AG04449 (cell line): Measurements from ENCODE around the gene SMARCD3.

Source experiments
- CTCF ChIA-PET: fragments of 350-600 bp; formaldehyde crosslinking; extraction: SDS; loops from one replicate; lab custom pipeline; 2021; ENCODE audit warnings: antibody characterized with exemption; lab: Yijun Ruan, JAX
- POLR2A ChIA-PET: fragments of 400-600, 350-600 bp; formaldehyde crosslinking; extraction: SDS; loops from one replicate; lab custom pipeline; 2020; ENCODE audit warnings: antibody characterized with exemption, inconsistent platforms; lab: Yijun Ruan, JAX
- DNase-seq: peaks from one replicate; pipeline ENCODE4 v3.0.0-alpha.2; 2010; ENCODE audit warnings: low read depth, low spot score
- H3K4me3 ChIP-seq: 2 replicates; pipeline ENCODE4 v1.5.1; 2011; ENCODE audit warnings: low read depth, mild to moderate bottlenecking, control low read depth, low read length
- TF ChIP-seq, protein P1 (sequence below): IDR thresholded peaks from one replicate; pipeline ENCODE4 v1.5.1; 2011; ENCODE audit warnings: mild to moderate bottlenecking, moderate library complexity, low read length, control low read depth, inconsistent platforms; ENCODE audit not compliant: insufficient read depth; ENCODE audit errors: missing control alignments

Gene SMARCD3

DNA sequence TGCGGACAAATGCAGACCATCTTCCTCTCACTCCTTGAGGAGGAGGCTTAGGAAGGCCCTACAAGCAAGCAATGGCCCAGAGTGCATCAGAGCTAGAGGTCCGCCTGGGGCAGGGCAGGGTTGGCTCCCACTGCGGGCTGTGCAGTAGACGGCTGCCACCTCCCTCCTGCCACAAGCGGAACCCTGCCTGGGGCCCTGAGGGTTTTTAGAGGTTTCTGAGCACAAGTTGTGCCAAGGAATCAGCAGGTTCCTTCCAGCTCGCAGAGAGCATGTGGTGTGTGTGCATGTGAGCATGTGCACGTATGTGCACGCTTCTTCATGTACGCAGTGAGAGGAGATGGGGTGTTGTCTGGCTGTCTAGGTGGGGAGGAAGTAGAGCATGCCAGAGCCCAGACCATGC, 25.9 kb upstream of the SMARCD3 start:
- TF ChIP-seq, protein P1, sequence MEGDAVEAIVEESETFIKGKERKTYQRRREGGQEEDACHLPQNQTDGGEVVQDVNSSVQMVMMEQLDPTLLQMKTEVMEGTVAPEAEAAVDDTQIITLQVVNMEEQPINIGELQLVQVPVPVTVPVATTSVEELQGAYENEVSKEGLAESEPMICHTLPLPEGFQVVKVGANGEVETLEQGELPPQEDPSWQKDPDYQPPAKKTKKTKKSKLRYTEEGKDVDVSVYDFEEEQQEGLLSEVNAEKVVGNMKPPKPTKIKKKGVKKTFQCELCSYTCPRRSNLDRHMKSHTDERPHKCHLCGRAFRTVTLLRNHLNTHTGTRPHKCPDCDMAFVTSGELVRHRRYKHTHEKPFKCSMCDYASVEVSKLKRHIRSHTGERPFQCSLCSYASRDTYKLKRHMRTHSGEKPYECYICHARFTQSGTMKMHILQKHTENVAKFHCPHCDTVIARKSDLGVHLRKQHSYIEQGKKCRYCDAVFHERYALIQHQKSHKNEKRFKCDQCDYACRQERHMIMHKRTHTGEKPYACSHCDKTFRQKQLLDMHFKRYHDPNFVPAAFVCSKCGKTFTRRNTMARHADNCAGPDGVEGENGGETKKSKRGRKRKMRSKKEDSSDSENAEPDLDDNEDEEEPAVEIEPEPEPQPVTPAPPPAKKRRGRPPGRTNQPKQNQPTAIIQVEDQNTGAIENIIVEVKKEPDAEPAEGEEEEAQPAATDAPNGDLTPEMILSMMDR = no peak
- DNase-seq = no peak
- CTCF ChIA-PET = no interaction called here
- POLR2A ChIA-PET = no interaction called here
- H3K4me3 ChIP-seq = no peak overlapping the region

DNA sequence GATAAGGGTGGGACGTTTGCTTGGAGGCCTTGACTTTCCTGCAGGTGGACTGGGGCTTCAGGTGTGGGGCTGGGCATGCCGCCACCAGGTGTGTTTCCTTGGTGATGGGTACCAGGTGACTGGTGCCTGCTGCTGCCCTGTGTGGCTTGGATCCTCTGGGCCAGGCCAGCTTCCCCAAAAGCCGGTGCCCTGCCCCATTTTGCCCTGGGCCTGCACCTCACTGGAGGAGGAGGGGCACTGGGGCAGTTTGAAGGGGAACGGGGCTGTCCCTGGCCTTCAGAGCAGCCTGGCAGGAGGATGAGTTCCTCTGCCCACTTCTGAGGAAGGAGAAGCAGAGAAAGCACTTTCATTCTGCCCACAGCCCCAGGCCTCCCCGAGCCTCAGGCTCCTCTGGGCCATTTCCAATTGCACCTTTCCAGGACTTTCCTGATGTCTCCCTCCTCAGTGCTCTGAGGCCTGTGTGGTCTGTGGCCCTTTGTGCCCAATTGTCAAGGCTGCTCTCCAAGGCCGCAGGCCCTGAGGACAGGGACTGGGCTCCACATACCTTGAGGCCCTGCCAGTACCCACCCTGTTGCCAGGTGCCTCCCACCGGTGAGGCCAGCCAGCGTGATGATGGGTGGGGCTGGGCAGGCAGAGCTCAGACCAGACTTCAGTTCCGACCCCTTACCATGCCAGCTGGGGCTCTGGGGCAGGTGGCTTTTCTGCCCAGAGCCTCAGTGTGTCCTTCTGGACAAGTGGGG, 25.3 kb upstream of the SMARCD3 start:
- TF ChIP-seq, protein P1 = no peak
- no peak for DNase-seq
- H3K4me3 ChIP-seq = no peak overlapping the region
- CTCF ChIA-PET = no interaction called here
- POLR2A ChIA-PET = no interaction called here

DNA sequence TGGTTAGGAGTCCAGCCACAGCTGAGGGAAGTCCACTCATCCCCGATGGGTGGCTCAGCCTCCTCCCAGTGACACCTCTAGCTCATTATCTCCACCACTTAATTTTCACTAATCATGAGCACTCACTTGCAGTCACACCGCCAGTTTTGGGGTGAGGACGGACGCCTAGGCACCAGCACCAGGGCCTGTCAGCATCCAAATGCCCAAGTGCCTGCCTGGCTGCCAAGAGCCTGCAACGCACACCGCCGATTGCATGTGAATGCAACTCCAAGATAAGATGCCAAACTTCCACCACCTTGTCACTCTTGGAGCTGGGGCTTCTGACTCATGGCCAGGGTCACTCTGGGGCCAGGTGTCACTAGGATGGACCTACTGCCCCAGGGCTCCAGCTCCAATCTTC, 24.4 kb upstream of the SMARCD3 start:
- no peak for DNase-seq
- ChIA-PET POLR2A (interaction anchor here (0.7 kb wide), 1 partner anchor 23 kb away, joined by 3 read pairs; no protein-coding TSS in a partner anchor), CTCF (interaction anchor here (0.9 kb wide), 1 partner anchor 42 kb away, joined by 3 read pairs; no protein-coding TSS in a partner anchor)
- TF ChIP-seq, protein P1 = no peak
- H3K4me3 ChIP-seq = no peak overlapping the region

DNA sequence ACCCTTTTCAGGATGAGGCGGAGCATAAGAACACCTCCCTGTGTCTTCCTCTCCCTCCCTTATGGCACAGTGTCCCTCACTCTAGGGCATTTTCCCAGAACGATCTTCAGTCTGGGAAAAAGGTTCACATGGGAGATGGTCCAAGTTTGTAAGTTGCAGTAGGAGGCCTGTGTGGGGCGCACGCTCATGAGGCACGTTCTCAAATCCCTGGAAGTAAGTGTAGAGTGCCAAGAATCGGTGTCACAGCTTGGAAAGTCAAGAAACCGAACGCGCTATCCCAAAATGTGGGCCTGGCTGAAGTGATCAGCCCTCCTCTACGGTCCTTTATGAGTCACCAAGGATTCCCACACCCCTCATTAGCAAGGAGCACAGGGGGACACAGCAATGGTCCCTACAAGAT, 23.9 kb upstream of the SMARCD3 start:
- H3K4me3 ChIP-seq = no peak overlapping the region
- no peak for DNase-seq
- POLR2A ChIA-PET = no interaction called here
- TF ChIP-seq, protein P1 = no peak
- CTCF ChIA-PET = interaction anchor here (0.9 kb wide), 1 partner anchor 43 kb away, joined by 3 read pairs; no protein-coding TSS in a partner anchor

DNA sequence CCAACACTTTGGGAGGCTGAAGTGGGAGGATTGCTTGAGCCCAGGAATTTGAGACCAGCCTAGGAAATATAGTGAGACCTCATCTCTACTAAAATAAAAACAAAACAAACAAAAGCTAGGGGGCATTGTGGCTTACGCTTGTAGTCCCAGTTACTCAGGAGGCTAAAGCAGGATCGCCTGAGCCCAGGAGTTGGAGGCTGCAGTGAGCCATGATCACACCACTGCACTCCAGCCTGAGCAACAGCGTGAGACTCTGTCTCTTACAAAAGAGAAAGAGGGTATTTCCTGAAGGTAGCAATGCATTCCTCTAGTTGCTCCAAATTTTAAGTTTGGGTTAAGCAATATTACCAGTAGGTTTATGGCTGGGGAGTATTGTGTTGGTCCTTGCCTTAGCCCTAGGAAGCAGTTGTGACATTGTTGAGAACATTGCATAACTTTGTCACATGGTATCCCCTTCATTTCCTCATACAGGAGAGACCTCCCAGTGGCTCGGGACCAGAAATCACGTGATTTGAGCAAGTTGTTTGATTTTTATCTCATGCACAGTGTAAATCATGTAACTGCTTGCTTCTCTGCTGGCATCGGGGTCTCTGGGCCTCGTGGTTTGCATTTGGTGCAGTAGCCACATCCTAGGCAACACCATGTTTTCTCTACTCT, 23.3 kb upstream of the SMARCD3 start:
- DNase-seq = no peak
- ChIA-PET POLR2A (no interaction called here), CTCF (interaction anchor here (1.1 kb wide), 1 partner anchor 43 kb away, joined by 3 read pairs; no protein-coding TSS in a partner anchor)
- H3K4me3 ChIP-seq = no peak overlapping the region
- TF ChIP-seq, protein P1 = no peak

DNA sequence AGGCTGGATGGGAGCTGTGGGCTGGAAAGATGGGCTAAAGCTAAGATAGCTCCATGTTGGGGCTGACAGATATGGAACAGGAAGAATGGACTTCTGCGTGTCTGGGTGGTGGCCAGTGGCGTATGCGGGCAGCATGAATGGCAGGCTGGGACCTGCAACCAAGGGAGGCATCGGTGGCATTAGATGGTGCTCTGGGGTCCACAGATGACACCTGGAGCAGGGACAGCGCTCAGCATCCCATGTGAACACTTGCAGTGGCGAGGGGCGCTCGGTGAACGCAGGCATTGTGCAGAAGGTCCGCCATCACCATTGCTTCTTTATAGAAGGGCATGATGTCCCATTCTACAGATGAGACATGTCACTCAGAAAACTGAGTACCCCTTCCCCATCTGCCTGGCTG, 21.0 kb upstream of the SMARCD3 start:
- TF ChIP-seq, protein P1 = no peak
- no peak overlapping the region for H3K4me3 ChIP-seq
- ChIA-PET POLR2A (no interaction called here), CTCF (no interaction called here)
- no peak for DNase-seq
